K562 (cell line): ENCODE measurements around the gene CTTNBP2. TPM values are rescaled to one million over a fixed set of nuclear protein-coding genes. Genes with fewer than 3 reads are reported as not detected.

Experiments used
- ATAC-seq: fragments of 200-7000 bp; cut with Tn5 transposase; 3 replicates; pipeline ENCODE4 v1.9.1; 2020; ENCODE audit warnings: moderate library complexity
- BruUV-seq: library from RNA; stranded (reverse); fragments of 400-500 nt; replicated peaks from 2 replicates; lab custom pipeline; 2021; lab: Mats Ljungman, UMichigan
- CTCF ChIA-PET: fragments of 300-600 bp; formaldehyde crosslinking; extraction: SDS; loops from one replicate; lab custom pipeline; 2021; ENCODE audit warnings: low intra/inter-chr PET ratio; lab: Yijun Ruan, JAX
- POLR2A ChIA-PET: fragments of 300-600, 350-650 bp; sonication (Branson Sonifier 250); formaldehyde crosslinking; extraction: SDS; loops from one replicate; lab custom pipeline; 2021; ENCODE audit warnings: antibody characterized with exemption, inconsistent platforms; lab: Yijun Ruan, JAX
- DNase-seq, 4 experiments: peaks; one replicate each; pipeline versions ENCODE4 v3.0.0 to v3.0.0-alpha.2; 2011 to 2018; ENCODE audit warnings: low spot score in 3 of 4, mixed read lengths in 3 of 4; ENCODE audit errors: extremely low read depth in 1 of 4
- FAIRE-seq: peaks from 2 replicates; lab custom pipeline; 2011; peaks lifted over from hg19 to GRCh38; lab: Jason Lieb, UNC
- H2AFZ ChIP-seq: 2 replicates; pipeline ENCODE4 v1.6.0; 2011; ENCODE audit warnings: low read depth, low read length, control low read depth, inconsistent platforms
- H3K27ac ChIP-seq: fragments of 200-600 bp; 3 replicates; pipeline ENCODE4 v1.8.0; 2011; ENCODE audit warnings: low read depth, mild to moderate bottlenecking, control low read depth, inconsistent platforms, low read length, moderate library complexity, mixed read lengths; ENCODE audit errors: extremely low read depth
- H3K27me3 ChIP-seq, 2 experiments: fragments of 300-600 bp in 1 of 2; 2 replicates in 1 of 2; 3 replicates in 1 of 2; pipeline versions ENCODE4 v1.6.0 to v1.8.0; 2011; ENCODE audit warnings: inconsistent platforms in 2 of 2, low read length in 2 of 2, mild to moderate bottlenecking in 1 of 2, mixed read lengths in 1 of 2, moderate library complexity in 1 of 2; ENCODE audit not compliant: control insufficient read depth in 2 of 2, insufficient read depth in 2 of 2
- H3K36me3 ChIP-seq: fragments of 300-600 bp; 3 replicates; pipeline ENCODE4 v1.8.0; 2011; ENCODE audit warnings: mild to moderate bottlenecking, low read length, inconsistent platforms; ENCODE audit not compliant: control insufficient read depth, insufficient read depth
- H3K4me1 ChIP-seq, 2 experiments: fragments of 200-600 bp in 1 of 2; replicated peaks in 1 of 2; 2 replicates in 1 of 2; 3 replicates in 1 of 2; pipeline versions ENCODE4 v1.5.1 to v1.8.0; 2011; ENCODE audit warnings: inconsistent platforms in 2 of 2, low read length in 2 of 2, mild to moderate bottlenecking in 1 of 2, mixed read lengths in 1 of 2, moderate library complexity in 1 of 2; ENCODE audit not compliant: control insufficient read depth in 2 of 2, insufficient read depth in 2 of 2
- H3K4me2 ChIP-seq: 2 replicates; pipeline ENCODE4 v1.6.1; 2011; ENCODE audit warnings: low read length, control low read depth, inconsistent platforms, mixed read lengths; ENCODE audit not compliant: insufficient read depth
- H3K4me3 ChIP-seq: fragments of 200-600 bp; sonication (generic), shearing (Covaris generic); 2 replicates; pipeline ENCODE4 v1.5.1; 2016; ENCODE audit warnings: control low read depth, inconsistent platforms
- H3K79me2 ChIP-seq: fragments of 200-600 bp; 3 replicates; pipeline ENCODE4 v1.8.0; 2011; ENCODE audit warnings: low read length, inconsistent platforms; ENCODE audit not compliant: control insufficient read depth, insufficient read depth
- H3K9ac ChIP-seq, 2 experiments: 2 replicates each; pipeline versions ENCODE4 v1.6.0 to v1.6.1; 2011; ENCODE audit warnings: low read depth in 2 of 2, low read length in 2 of 2, control low read depth in 1 of 2, inconsistent platforms in 1 of 2, mild to moderate bottlenecking in 1 of 2, mixed read lengths in 1 of 2; ENCODE audit not compliant: insufficient read depth in 1 of 2
- H3K9me1 ChIP-seq: one replicate; pipeline ENCODE4 v1.6.0; 2011; ENCODE audit warnings: inconsistent platforms, mild to moderate bottlenecking, low read length, moderate library complexity; ENCODE audit not compliant: control insufficient read depth, insufficient read depth
- H3K9me3 ChIP-seq: replicated peaks from 2 replicates; pipeline ENCODE4 v1.5.1; 2011; ENCODE audit warnings: low read depth, low read length, inconsistent platforms; ENCODE audit not compliant: control insufficient read depth, insufficient read depth
- H4K20me1 ChIP-seq: replicated peaks from 2 replicates; pipeline ENCODE4 v1.6.1; 2011; ENCODE audit warnings: low read length, inconsistent platforms, mixed read lengths; ENCODE audit not compliant: control insufficient read depth, insufficient read depth
- LARP7 ChIP-seq: fragments of 450-650 bp; IDR thresholded peaks from 2 replicates; pipeline ENCODE4 v1.6.1; 2016
- MXI1 ChIP-seq: IDR thresholded peaks from 2 replicates; pipeline ENCODE4 v1.6.1; 2011; ENCODE audit warnings: low read depth, mild to moderate bottlenecking, improper control_type of control experiment, low read length
- PHF8 ChIP-seq: fragments of 200-600 bp; sonication (generic); IDR thresholded peaks from 2 replicates; pipeline ENCODE4 v1.6.1; 2012; ENCODE audit warnings: mixed run types, mild to moderate bottlenecking, inconsistent platforms, low read length, moderate library complexity, borderline replicate concordance
- SAP30 ChIP-seq: fragments of 200-600 bp; sonication (generic); IDR thresholded peaks from 2 replicates; pipeline ENCODE4 v1.6.1; 2012; ENCODE audit warnings: borderline replicate concordance, low read depth, mild to moderate bottlenecking, moderate library complexity, low read length, control low read depth, inconsistent platforms; ENCODE audit not compliant: insufficient read depth, poor library complexity, severe bottlenecking
- TCF3 ChIP-seq: sonication (generic); formaldehyde crosslinking; IDR thresholded peaks from 2 replicates; pipeline ENCODE4 v1.4.0; 2020; ENCODE audit warnings: mild to moderate bottlenecking, missing genetic modification reagents
- ZFP36 ChIP-seq: fragments of 150-350 bp; IDR thresholded peaks from 2 replicates; pipeline ENCODE4 v1.6.1; 2018; ENCODE audit warnings: low read length, low read depth; ENCODE audit not compliant: partially characterized antibody
- ZNF253 ChIP-seq: fragments of 250-450 bp; sonication (Bioruptor Pico); conservative IDR thresholded peaks from 2 replicates; pipeline ENCODE4 v1.6.1; 2021; ENCODE audit warnings: mild to moderate bottlenecking
- WGBS: fragments of 100-300 bp; shearing (Covaris generic); methylation state at CpG from one replicate; pipeline ENCODE4 v1.1.6; 2016; ENCODE audit warnings: low coverage, mixed read lengths; ENCODE audit not compliant: insufficient coverage; ENCODE audit errors: missing lambda C conversion rate; 5-methylcytosine and 5-hydroxymethylcytosine counted together
- in situ Hi-C: fragments of 300-500 bp; cut with MboI; formaldehyde crosslinking; loops from 4 replicates; pipeline ENCODE4 v1.15.0; 2018; ENCODE audit warnings: inconsistent platforms, mixed read lengths
- intact Hi-C: fragments of 100-400 bp; cut with micrococcal nuclease; formaldehyde crosslinking; loops from 2 replicates; pipeline ENCODE4 v1.14.2; 2022
- polyA plus RNA-seq, 8 experiments: library from polyadenylated mRNA; depleted of rRNA in 4 of 8; stranded (reverse) in 5 of 8; unstranded in 3 of 8; fragments of >200 nt; fragmentation: Nextera tagmentation in 2 of 8; fragmentation: Illumina TruSeq in 1 of 8; extraction: Ambion mirVana in 2 of 8; extraction: Trizol in 1 of 8; gene quantifications; 2 replicates each; pipeline versions ENCODE4 v1.2.1 to v1.2.3, GENCODE V29; 2011 to 2014; ENCODE audit warnings: inconsistent platforms in 1 of 8, missing spikeins in 1 of 8
- total RNA-seq, 7 experiments: library from RNA; depleted of rRNA in 6 of 7; stranded (reverse); fragments of >200 nt in 6 of 7; fragmentation: Illumina TruSeq in 2 of 7; extraction: Trizol in 2 of 7; gene quantifications; 2 replicates each; pipeline versions ENCODE4 v1.2.1 to v1.2.3, GENCODE V29; 2011 to 2021; ENCODE audit warnings: low replicate concordance in 1 of 7

CTTNBP2 gene
- total and polyA plus RNA-seq, 9 of the 15 experiments (the other 6 are each of a cell fraction or from before 2014, with no cell fraction given) = 0.05 TPM; not detected in 8

- in situ Hi-C loops (no loop called here), intact Hi-C loops (no loop called here)
- ATAC-seq = no peak
- Histone ChIP-seq H3K4me3 (no peak overlapping the region), H3K9ac (no peak overlapping the region), H4K20me1 (no peaks in the 10 kb centered on the region), H3K4me2 (no peak overlapping the region), H3K27me3 (no peaks in the 10 kb centered on the region), H2AFZ (peak overlapping the region; percentile 7; the same call in 1 of the 2 replicates), H3K27ac (no peak overlapping the region), H3K36me3 (no peaks in the 10 kb centered on the region), H3K79me2 (no peaks in the 10 kb centered on the region), H3K9me1 (no peaks in the 10 kb centered on the region), H3K9me3 (no peaks in the 10 kb centered on the region), H3K4me1 (no peaks in the 10 kb centered on the region)
- BruUV-seq = no TSS peak
- ChIA-PET CTCF (no interaction called here), POLR2A (interaction anchor here (0.9 to 1.8 kb wide), 3 partner anchors 11 to 16 kb away, joined by 4 to 6 read pairs (median 5); no protein-coding TSS in a partner anchor)
- TF ChIP-seq SAP30 (no peak), MXI1 (no peak), TCF3 (CRISPR knock-in tag) (no peak), ZNF253 (CRISPR knock-in tag) (no peak), PHF8 (no peak), ZFP36 (no peak), LARP7 (no peak)
- FAIRE-seq = no peak
- DNase-seq = no peak
- 10% methylated on average over 7 of the region's 7 CpGs for WGBS
These were observed 64.9 kb downstream of the CTTNBP2 start for GRCh38 chr7:117808341-117808757.
